GM15510 (cell line): ENCODE results near the gene REG3A.

Experiments
- POLR2A ChIP-seq: IDR thresholded peaks from 3 replicates; pipeline ENCODE4 v1.6.1; 2011; ENCODE audit warnings: borderline replicate concordance; ENCODE audit not compliant: insufficient read length; ENCODE audit errors: extremely low read depth

Gene REG3A

DNA sequence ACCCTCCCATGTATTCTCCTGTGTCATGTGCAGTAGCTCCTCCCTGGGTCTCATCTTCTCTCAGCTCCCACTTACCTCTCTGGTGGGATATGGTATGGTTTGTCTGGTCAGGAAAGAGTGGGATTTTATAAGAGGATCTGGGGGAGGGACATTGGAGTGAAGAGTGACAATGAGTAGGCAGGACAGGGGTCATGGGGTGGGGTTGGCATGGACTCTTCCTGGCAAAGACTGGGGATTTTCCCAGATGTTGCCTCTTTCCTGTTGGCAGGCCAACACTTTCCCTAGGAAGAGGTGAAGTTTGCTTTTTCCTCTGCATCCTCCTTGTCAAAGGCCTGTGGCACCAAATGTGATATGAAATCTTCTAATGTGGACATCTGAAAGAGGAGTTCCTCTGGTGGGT lies at the start of gene REG3A:
TSS of gene REG3A (minus strand) at position 101 of the 400 bp plus-strand sequence. CDS start 348 bp downstream, outside the sequence.
- TF ChIP-seq POLR2A = no peak

DNA sequence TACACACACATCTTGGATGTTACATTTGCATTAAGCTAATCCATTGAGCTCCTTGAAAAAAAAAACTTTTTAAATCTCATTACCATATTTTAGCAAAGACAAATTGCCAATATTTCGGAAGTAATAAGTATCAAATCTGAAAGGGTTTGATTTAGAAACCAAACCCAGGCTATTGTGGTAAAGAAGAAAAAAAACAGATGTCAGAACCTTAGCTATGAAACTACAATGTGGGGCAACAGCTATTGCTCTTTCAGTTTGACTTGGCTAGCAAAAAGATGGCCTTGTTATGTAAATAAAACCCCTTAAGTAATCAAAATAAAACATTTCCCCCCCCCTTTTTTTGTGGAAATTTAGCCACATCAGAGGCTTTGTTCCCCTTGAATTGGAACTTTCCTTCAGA lies 41.2 kb upstream of the REG3A start:
- TF ChIP-seq POLR2A = no peak

DNA sequence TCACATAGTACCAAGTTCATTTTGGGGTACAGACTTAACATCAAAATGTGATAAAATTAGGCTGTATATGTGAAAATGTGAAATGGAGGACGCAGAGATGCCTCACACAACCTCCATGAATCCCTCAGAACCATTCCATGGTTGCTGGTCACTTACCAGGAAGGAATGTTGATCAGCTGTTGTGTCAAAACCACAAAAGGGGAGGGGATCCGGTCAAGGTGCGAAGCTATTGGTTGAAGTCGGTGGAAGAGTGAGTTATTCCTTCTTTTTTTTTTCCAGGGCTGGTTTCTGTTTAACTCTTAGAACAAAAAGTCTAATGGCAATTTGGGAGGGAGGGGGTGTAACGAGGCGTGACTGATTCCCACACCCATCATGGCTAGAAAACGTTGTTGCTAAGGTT lies 32.3 kb upstream of the REG3A start:
- TF ChIP-seq POLR2A = no peak

DNA sequence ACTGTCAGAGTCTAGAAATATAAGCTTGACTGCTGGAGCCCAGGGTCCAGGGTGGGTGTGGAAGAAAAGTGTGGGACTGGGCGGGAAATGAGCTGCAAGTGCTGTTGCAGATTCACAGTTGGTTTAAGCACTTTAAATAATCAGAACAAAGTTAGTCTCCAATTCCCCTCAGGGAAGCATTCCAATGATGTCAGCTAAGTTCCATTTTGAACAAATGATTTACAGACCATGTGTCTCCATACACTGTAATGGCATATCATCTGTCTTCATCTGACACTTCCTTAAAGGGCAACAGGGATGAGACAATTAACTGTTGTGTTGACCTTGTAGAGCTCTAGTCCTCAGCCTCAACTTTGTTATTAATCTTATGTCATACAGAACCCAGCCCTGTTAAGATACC lies 31.5 kb upstream of the REG3A start:
- TF ChIP-seq POLR2A = no peak

DNA sequence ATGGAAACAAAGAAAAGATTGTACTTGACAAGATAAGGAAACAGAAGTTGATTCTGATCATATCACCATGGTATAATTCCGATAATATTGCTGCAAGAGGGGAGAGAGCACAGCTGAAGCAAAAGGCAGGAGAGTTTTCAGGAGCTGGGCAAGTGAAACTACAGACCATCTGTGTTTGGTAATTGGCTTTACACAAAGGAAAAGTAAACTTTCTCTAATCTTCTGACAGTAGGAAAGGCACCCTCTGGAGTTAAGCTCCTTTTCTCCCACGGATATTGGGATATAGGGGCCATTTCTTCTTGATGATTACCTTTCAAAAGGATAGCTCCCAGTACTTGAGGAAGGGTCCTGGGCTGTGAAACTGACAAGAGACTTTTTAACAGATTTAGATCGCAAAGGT lies 29.9 kb upstream of the REG3A start:
- no peak for TF ChIP-seq POLR2A

DNA sequence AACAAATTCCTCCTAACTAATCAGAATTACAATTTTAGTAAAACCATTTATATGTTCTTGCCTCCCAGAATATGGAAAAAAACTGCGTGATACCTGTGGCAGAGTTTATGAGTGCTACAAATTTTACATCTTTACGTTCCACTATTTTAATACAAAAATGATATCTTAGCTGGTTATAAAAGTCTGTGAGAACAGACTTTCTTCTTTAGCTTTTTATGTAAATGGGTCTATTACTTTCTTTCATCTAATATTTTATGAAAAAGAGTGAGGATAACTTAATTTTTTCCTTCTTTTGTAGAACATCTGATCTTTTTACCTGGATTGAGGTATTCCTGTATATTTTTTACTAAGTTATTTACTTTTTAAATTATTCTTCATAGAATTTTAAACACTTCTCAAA lies 22.1 kb upstream of the REG3A start:
- TF ChIP-seq POLR2A = no peak

DNA sequence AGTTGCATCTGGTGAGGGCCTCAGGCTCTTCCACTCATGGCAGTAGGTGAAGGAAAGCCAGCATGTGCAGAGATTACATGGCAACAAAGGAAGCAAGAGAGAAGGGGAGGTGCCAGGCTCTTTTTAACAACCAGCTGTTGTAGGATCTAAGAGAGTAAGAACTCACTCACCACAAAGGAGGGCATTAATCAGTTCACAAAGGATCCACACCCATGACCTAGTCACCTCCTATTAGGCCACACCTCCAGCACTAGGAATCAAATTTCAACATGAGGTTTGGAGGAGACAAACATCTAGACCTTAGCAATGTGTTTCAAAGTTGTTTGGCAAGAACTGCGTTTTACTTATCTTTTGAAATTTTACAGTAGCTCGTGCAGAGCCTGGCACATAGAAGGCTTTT lies 20.5 kb upstream of the REG3A start:
- no peak for TF ChIP-seq POLR2A

DNA sequence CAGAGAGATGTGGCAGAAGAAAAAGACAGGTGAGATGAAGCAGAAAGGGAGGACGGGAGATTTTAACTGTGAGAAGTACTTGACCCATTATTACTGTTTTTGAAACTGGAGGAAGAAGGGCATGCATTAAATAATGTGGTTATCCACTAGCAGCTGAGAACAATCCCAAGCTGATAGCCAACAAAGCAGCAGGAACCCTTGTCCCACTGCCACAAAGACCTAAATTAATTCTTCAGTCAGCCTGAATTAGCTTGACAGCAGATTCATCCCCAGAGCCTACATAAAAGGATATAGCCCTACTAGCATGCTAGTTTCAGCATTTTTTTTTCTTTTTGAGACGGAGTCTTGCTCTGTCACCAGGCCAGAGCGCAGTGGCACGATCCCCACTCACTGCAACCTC lies 19.5 kb upstream of the REG3A start:
- no peak for TF ChIP-seq POLR2A

DNA sequence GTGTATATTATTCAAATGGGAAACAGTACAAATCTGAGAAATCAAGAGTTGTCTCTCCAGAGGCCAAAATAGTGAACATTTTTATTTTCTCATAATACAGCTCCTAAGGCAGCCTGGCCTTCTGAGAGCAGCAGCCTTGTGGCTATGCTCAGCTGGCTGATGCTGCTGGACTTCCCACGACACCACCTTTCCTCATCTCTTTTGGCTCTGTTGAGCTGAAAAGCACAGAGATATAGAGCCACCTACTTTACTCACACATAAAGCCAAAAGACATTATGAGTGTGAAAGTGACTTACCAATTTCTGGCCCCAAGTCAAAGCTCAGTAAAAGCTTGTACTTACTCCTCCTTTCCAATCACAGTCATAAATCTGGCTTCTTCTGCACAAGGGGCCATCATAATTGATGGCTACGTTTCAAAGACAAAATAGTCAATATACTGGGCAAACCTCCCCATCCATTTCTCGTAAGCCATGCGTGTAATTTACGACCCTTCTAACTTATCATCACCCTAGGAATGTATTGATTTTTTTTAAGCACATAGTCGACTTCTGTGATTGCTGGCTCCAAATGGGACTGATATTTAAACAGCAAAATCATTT lies 18.6 kb upstream of the REG3A start:
- TF ChIP-seq POLR2A = no peak

DNA sequence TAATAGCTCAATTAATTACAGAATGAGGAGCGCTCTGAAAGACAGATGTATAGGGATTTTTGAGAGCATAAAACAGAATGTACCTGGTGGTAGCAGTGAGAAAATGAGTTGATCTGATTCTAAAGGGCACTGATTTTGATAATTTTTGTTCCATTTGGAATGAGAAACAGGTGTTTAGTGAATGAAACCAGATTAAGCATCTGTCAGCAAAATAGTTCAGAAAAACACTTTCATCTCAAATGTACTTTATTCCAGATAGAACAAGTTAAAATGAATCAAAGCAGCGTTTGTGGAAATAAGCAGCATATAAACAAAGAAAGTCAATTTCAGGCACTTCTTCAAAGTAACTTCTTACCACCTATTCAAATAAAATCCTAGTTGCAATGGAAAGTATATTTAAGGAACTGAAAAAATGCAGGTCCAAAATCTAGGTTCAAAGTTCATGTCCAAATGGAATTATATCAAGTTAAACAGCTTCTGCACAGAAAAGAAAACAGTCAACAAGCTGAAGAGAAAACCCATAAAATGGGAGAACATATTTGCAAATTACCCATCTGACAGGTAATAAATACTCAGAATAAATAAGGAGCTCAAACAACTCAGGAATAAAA lies 11.9 kb upstream of the REG3A start:
- no peak for TF ChIP-seq POLR2A

DNA sequence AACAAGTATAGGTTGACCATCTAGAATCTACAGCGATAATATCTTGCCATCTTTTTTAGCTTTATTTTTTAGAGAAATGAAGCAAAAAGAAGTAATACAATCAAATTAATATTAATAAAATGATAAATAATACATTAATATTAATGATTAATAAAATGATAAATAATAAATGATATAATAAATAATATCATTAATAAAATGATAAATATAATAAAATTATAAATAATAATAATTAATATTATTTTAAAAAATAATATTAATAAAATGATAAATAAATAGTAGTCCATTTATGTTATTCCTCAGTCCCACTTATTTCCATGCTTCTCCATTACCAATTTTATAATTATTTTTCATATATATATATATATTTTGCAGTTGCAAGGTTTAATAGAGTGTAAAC lies 3.2 kb upstream of the REG3A start:
- no peak for TF ChIP-seq POLR2A

DNA sequence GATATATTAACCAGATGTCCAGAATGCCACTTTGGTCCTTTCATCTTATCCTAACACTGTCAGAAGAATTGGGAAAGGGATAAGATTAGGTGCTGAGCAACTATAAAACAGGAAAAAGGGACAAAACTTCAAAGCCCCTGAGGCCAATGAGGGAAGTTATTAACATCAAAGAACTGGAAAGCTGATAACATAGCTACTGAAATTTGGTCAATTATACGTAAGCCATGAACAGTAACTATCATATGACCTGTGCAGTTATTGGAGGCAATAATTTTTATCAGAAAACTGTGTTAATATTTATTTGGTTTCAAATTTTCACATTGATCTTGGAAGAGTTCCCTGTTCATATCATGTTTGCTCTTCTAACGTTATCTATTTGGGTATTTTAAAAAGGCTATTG lies 2.6 kb upstream of the REG3A start:
- TF ChIP-seq POLR2A = no peak

DNA sequence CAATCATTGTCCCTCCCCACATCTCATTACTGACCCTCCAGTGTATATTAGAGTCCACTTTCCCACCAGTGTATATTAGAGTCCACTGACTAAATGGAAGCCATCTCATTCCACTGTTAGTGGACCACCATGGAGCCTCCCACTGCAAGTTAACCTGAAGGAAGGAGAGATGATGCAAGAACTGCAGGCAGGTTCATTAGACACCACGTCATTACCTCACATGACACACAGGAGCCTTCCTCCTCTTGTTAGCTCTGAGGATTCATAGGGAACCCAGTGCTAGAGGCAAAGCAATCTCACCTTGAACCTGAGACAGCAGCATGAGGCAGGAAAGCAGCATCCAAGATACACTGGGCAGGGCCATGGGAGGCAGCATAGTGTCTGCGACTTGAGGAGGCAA lies 523 bp downstream of the REG3A start:
- TF ChIP-seq POLR2A = no peak

DNA sequence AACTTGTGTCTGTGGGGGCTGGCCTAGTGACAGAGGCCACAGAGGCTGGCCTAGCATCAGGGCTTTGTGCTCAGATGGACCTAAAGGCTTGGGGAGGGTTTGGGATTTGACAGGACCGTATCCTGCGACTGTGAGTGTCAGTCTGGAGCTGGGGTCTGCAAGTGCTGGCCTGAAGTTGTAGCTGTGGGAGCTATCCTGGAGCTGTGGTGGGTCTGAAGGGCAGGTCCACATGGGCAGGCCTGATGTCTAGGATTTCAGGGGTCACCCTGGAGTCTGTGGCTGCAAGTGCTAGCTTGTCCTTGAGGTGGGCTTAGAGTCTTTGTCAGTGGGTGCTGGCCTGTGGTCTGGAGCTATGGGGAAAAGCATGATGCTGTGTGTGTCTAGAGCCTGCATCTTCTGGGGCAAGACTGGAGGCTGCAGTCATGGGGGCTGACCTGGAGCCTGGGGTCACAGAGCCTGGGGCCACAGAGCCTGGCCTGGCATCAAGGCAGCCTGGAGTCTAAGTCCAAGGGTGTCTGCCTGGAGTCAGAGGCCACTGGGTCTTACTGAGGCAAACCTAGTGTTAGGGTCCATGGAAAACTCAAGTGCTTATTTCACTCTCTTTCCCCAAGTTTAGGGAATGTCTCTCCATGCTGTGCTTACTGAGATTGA lies 3.6 kb downstream of the REG3A start:
- no peak for TF ChIP-seq POLR2A

DNA sequence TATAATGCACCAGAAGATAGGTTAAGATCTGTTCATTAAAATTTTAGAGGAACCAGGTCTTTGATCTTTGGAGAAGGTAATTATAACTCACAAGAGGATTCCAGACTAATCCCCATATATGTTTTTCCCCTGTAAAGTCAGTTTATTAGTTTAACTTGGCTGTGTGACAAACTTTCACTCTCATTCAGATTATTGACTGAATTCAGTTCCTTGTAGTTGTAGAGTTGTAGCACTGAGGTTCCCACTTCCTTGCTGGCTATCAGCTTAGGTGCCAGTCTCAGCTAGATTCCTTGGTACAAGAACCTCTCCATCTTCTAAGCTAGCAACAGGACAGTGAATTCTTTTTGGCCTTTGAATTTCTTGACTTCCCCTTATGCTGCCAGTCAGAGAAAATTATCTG lies 20.1 kb downstream of the REG3A start:
- TF ChIP-seq POLR2A = no peak

DNA sequence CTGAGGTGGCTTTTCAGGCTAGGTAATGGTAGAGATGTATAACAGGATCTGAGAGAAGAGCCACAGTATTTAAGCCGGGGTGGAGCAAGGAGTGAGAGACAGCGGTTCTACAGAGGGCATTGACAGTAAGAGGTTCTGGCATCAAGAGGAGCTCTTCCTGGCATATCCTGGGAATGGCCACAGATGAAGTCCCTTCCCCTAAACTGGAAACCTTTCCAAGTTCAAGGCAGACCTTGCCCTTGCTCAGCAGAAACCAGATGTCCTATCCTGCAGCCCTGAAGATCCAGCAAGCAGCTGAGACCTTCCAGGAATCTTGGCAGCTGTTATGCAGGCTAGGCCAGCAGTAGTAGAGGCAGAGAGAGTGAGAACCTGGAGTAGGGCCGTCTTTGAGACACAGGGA lies 21.2 kb downstream of the REG3A start:
- TF ChIP-seq POLR2A = no peak

DNA sequence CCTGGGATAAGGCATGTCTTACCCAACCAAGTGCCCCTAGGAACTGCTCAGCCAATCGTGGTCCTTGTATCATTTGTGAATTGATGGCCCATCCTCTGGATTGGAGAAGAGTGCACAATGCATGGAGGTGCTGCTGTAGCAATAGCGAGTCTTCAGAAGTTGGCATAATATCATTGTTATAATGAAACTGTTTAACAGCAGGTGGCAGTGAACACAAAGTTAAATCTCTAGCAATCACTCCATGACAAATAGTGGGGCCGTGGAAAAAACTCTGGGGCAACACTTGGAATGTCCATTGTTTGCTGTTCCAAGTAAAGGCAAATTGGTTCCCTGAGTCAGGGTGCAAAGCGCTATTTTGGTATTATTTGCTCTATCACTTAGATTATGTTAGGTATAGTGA lies 27.9 kb downstream of the REG3A start:
- no peak for TF ChIP-seq POLR2A

DNA sequence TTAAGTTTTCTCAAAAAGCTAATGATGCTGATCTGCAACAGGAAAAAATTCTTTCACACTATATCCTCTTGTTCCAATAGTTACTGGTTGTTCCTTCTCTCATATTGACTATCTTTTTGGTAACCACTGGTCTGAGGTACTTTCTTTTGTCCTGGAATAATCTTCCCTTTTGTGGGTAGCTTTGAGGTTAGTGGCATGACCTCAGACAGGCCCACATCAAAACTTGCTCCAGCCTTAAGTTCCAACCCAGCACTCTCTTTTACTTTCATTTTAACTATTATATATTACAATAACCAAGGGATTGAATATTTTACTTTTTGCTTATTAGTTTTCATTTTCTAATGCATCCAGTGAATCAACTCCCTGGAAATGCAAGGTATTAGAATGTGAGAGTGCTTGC lies 29.7 kb downstream of the REG3A start:
- TF ChIP-seq POLR2A = no peak

DNA sequence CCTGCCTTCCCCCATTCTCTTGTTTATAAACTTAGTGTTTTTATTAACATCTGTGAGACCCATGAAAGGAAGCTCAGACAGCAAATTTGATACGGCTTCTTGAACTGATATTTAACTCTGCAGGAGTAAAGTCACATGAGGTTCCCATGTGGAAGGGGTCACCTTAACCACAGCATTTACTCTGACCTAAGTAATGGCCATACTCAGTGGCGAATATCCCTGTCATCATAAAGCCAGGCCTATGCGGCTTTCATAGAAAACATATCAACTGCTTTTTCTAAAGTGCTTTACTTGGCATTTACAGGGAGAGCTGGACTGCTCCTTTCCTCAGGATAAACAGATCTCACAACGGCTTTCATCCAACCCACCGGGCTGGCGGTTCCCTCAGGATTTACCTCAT lies 30.3 kb downstream of the REG3A start:
- no peak for TF ChIP-seq POLR2A
